Keratinocyte (primary cell): Measurements from ENCODE around the gene ELOVL7. TPM values are rescaled to one million over a fixed set of nuclear protein-coding genes. Genes with fewer than 3 reads are reported as not detected.

Experiments
- DNase-seq: peaks from one replicate; pipeline ENCODE4 v3.0.0-alpha.2; 2011; ENCODE audit warnings: low read depth, missing footprints, low spot score
- FAIRE-seq: peaks from 2 replicates; lab custom pipeline; 2011; peaks lifted over from hg19 to GRCh38; lab: Jason Lieb, UNC
- H2AFZ ChIP-seq: 2 replicates; pipeline ENCODE4 v1.6.0; 2012; ENCODE audit warnings: low read length, control low read depth, inconsistent platforms; ENCODE audit not compliant: control insufficient read depth
- H3K27ac ChIP-seq: 2 replicates; pipeline ENCODE4 v1.5.1; 2011; ENCODE audit warnings: low read length; ENCODE audit not compliant: control insufficient read depth, insufficient read depth
- H3K27me3 ChIP-seq: 3 replicates; pipeline ENCODE4 v1.6.0; 2011; ENCODE audit warnings: low read length; ENCODE audit not compliant: control insufficient read depth, insufficient read depth; ENCODE audit errors: extremely low read depth
- H3K36me3 ChIP-seq, 2 experiments: 2 replicates in 1 of 2; 3 replicates in 1 of 2; pipeline ENCODE4 v1.5.1; 2011; ENCODE audit warnings: low read length in 2 of 2, mild to moderate bottlenecking in 1 of 2; ENCODE audit not compliant: control insufficient read depth in 2 of 2, insufficient read depth in 2 of 2; ENCODE audit errors: extremely low read depth in 1 of 2
- H3K4me1 ChIP-seq: 3 replicates; pipeline ENCODE4 v1.5.1; 2011; ENCODE audit warnings: low read length; ENCODE audit not compliant: control insufficient read depth, insufficient read depth; ENCODE audit errors: extremely low read depth
- H3K4me2 ChIP-seq: 3 replicates; pipeline ENCODE4 v1.6.0; 2011; ENCODE audit warnings: low read depth, low read length; ENCODE audit not compliant: control insufficient read depth, insufficient read depth; ENCODE audit errors: extremely low read depth
- H3K4me3 ChIP-seq, 3 experiments: fragments of 200-600 bp in 1 of 3; sonication (generic) in 1 of 3; 2 replicates in 2 of 3; 3 replicates in 1 of 3; pipeline ENCODE4 v1.5.1; 2011 to 2016; ENCODE audit warnings: low read length in 3 of 3, mild to moderate bottlenecking in 3 of 3, control low read depth in 2 of 3, inconsistent platforms in 1 of 3, low read depth in 1 of 3, mixed read lengths in 1 of 3, mixed run types in 1 of 3, moderate library complexity in 1 of 3; ENCODE audit not compliant: control insufficient read depth in 2 of 3, insufficient read depth in 2 of 3; ENCODE audit errors: extremely low read depth in 1 of 3
- H3K79me2 ChIP-seq: 2 replicates; pipeline ENCODE4 v1.6.0; 2012; ENCODE audit warnings: low read length; ENCODE audit not compliant: control insufficient read depth, insufficient read depth
- H3K9ac ChIP-seq: 3 replicates; pipeline ENCODE4 v1.6.0; 2011; ENCODE audit warnings: low read length; ENCODE audit not compliant: control insufficient read depth, insufficient read depth; ENCODE audit errors: extremely low read depth
- H3K9me1 ChIP-seq: 3 replicates; pipeline ENCODE4 v1.6.0; 2011; ENCODE audit warnings: low read length; ENCODE audit not compliant: control insufficient read depth, insufficient read depth; ENCODE audit errors: extremely low read depth
- H3K9me3 ChIP-seq: 2 replicates; pipeline ENCODE4 v1.5.1; 2012; ENCODE audit warnings: low read depth, low read length; ENCODE audit not compliant: control insufficient read depth
- H4K20me1 ChIP-seq: 3 replicates; pipeline ENCODE4 v1.6.0; 2011; ENCODE audit warnings: low read length; ENCODE audit not compliant: control insufficient read depth, insufficient read depth; ENCODE audit errors: extremely low read depth
- CTCF ChIP-seq, 3 experiments: IDR thresholded peaks in 1 of 3; conservative IDR thresholded peaks in 1 of 3; optimal IDR thresholded peaks in 1 of 3; 2 replicates in 2 of 3; 3 replicates in 1 of 3; pipeline versions ENCODE3 to v1.5.1; 2011; ENCODE audit warnings: low read length in 3 of 3, mild to moderate bottlenecking in 3 of 3, moderate library complexity in 2 of 3, control low read depth in 1 of 3, inconsistent platforms in 1 of 3; ENCODE audit not compliant: insufficient read depth in 2 of 3; ENCODE audit errors: extremely low read depth in 1 of 3
- EZH2 ChIP-seq: IDR thresholded peaks from one replicate; pipeline ENCODE4 v1.6.1; 2012; ENCODE audit warnings: inconsistent platforms, mild to moderate bottlenecking, low read length, moderate library complexity
- dilution Hi-C: fragments of 300-500 bp; cut with MboI; formaldehyde crosslinking; loops from one replicate; pipeline ENCODE4 v1.7.0; 2020; ENCODE audit warnings: low sequenced_read_pairs; ENCODE audit not compliant: extremely low pct_ligation_motif_present
- polyA minus RNA-seq, 3 experiments: library from RNA; depleted of rRNA, polyadenylated mRNA; stranded (reverse); fragments of >200 nt; gene quantifications; 1 replicate in 1 of 3; 2 replicates in 1 of 3; 3 replicates in 1 of 3; pipeline ENCODE4 v1.2.3, GENCODE V29; 2011
- polyA plus RNA-seq, 5 experiments: library from polyadenylated mRNA; depleted of rRNA in 3 of 5; stranded (reverse) in 3 of 5; stranded (forward) in 1 of 5; unstranded in 1 of 5; fragments of >200 nt; gene quantifications; 1 replicate in 1 of 5; 2 replicates in 3 of 5; 3 replicates in 1 of 5; pipeline versions ENCODE4 v1.2.1 to v1.2.3, GENCODE V29; 2011 to 2012; ENCODE audit warnings: missing spikeins in 2 of 5, low read depth in 1 of 5, low replicate concordance in 1 of 5

ELOVL7 gene
- polyA plus RNA-seq (7.5 to 12.6 TPM (median 12.0 TPM) in 3 replicates), polyA minus RNA-seq (5.4 to 16.9 TPM (median 13.7 TPM) in 3 replicates)
- 20.1 TPM for polyA plus RNA-seq (2011; ENCODE audit: low read depth)
- polyA plus RNA-seq (2011; cell fraction: cytosol; rRNA removed) = 4.3 and 8.9 TPM in 2 replicates
- 13.9 and 17.8 TPM in 2 replicates for polyA plus RNA-seq (2011; cell fraction: nucleus; rRNA removed)
- polyA plus RNA-seq (2012; ENCODE audit: low replicate concordance) = 7.2 and 31.3 TPM in 2 replicates
- polyA minus RNA-seq (2011; cell fraction: cytosol; rRNA and poly(A)+ RNA removed) = 6.1 TPM
- polyA minus RNA-seq (2011; cell fraction: nucleus; rRNA and poly(A)+ RNA removed) = 17.7 and 29.4 TPM in 2 replicates

GRCh38 chr5:60843936-60844905 lies at the start of gene ELOVL7:
Gene ELOVL7, minus strand, starts transcription at chr5:60844269. Its CDS starts 56,872 bp downstream, at chr5:60787397.
- Histone ChIP-seq H2AFZ (peak within 1 kb of the TSS; percentile 74), H3K9me3 (no peaks in the 10 kb centered on the region), H3K4me2 (peak within 1 kb of the TSS; percentile 76), H3K4me1 (peaks cover 5% of the 10 kb centered on the region), H3K9me1 (no peaks in the 10 kb centered on the region), H3K4me3 (peak within 1 kb of the TSS; percentile 78 to 86 (median 80)), H3K27me3 (no peaks in the 10 kb centered on the region), H3K36me3 (no peaks in the 10 kb centered on the region), H3K9ac (peak within 1 kb of the TSS; percentile 68), H3K79me2 (no peaks in the 10 kb centered on the region), H3K27ac (peak within 1 kb of the TSS; percentile 53), H4K20me1 (no peaks in the 10 kb centered on the region)
- FAIRE-seq = peak; percentile 43
- no peak for DNase-seq
- TF ChIP-seq CTCF (optimal IDR thresholded peaks at IDR 0.05 in 1 of 3, IDR thresholded peaks at IDR 0.05 in 1 of 3, conservative IDR thresholded peaks at IDR 0.05 in 1 of 3; ENCODE audit: extremely low read depth in 1 of 3, insufficient read depth in 2 of 3, low read length in 3 of 3) (peak in 2 of 3 experiments; percentile 43 to 66), EZH2 (no peak)
- dilution Hi-C loops = no loop called here

GRCh38 chr5:60893521-60893920 lies 49.5 kb upstream of the ELOVL7 start:
- Histone ChIP-seq H2AFZ (no peak overlapping the region), H3K9ac (no peak overlapping the region), H3K27me3 (no peaks in the 10 kb centered on the region), H4K20me1 (no peaks in the 10 kb centered on the region), H3K36me3 (peaks cover 2 to 4% of the 10 kb centered on the region in 2 experiments), H3K9me3 (no peaks in the 10 kb centered on the region), H3K9me1 (no peaks in the 10 kb centered on the region), H3K27ac (no peak overlapping the region), H3K4me2 (no peak overlapping the region), H3K4me1 (no peaks in the 10 kb centered on the region), H3K4me3 (no peak overlapping the region), H3K79me2 (no peaks in the 10 kb centered on the region)
- no peak for TF ChIP-seq EZH2
- TF ChIP-seq CTCF (optimal IDR thresholded peaks at IDR 0.05 in 1 of 3, IDR thresholded peaks at IDR 0.05 in 1 of 3, conservative IDR thresholded peaks at IDR 0.05 in 1 of 3; ENCODE audit: extremely low read depth in 1 of 3, insufficient read depth in 2 of 3, low read length in 3 of 3) = no peak
- DNase-seq = no peak
- dilution Hi-C loops = no loop called here
- FAIRE-seq = no peak
